ENCODE measurements around the gene PLCB1.
A peak's percentile ranks its signal among the peaks of the same experiment; 100 is the strongest.

PLCB1 gene

GRCh38 chr20:8658103-8658502 lies 526.0 kb downstream of the PLCB1 start:
- TF ChIP-seq MAX (IDR thresholded peaks at IDR 0.05; ENCODE audit: low read depth, low read length) (no peak), MYC (IDR thresholded peaks at IDR 0.05; ENCODE audit: low read depth, low read length) (no peak), CTCF (IDR thresholded peaks at IDR 0.05; ENCODE audit: low read depth, low read length) (no peak), POLR2A (IDR thresholded peaks at IDR 0.05; ENCODE audit: extremely low read depth, insufficient read length) (no peak)
- DNase-seq (ENCODE audit: low read depth), result peak; percentile 67
- no peak overlapping the region for H3K4me3 ChIP-seq (ENCODE audit: low read depth, low read length)

- peak; percentile 26 for DNase-seq (ENCODE audit: low read depth)
- H3K4me3 ChIP-seq (ENCODE audit: low read depth, low read length), result no peak overlapping the region
- TF ChIP-seq CTCF (IDR thresholded peaks at IDR 0.05; ENCODE audit: low read depth, low read length) (no peak), POLR2A (IDR thresholded peaks at IDR 0.05; ENCODE audit: extremely low read depth, insufficient read length) (no peak), MYC (IDR thresholded peaks at IDR 0.05; ENCODE audit: low read depth, low read length) (no peak), MAX (IDR thresholded peaks at IDR 0.05; ENCODE audit: low read depth, low read length) (no peak)
Measured at GRCh38 chr20:8661229-8661952, 529.3 kb downstream of the PLCB1 start.

GRCh38 chr20:8662433-8662954 lies 530.4 kb downstream of the PLCB1 start:
- TF ChIP-seq MYC (IDR thresholded peaks at IDR 0.05; ENCODE audit: low read depth, low read length) (no peak), POLR2A (IDR thresholded peaks at IDR 0.05; ENCODE audit: extremely low read depth, insufficient read length) (no peak), CTCF (IDR thresholded peaks at IDR 0.05; ENCODE audit: low read depth, low read length) (no peak), MAX (IDR thresholded peaks at IDR 0.05; ENCODE audit: low read depth, low read length) (no peak)
- no peak overlapping the region for H3K4me3 ChIP-seq (ENCODE audit: low read depth, low read length)
- DNase-seq (ENCODE audit: low read depth), result peak; percentile 35

- no peak overlapping the region for H3K4me3 ChIP-seq (ENCODE audit: low read depth, low read length)
- no peak for DNase-seq (ENCODE audit: low read depth)
- TF ChIP-seq MYC (IDR thresholded peaks at IDR 0.05; ENCODE audit: low read depth, low read length) (no peak), POLR2A (IDR thresholded peaks at IDR 0.05; ENCODE audit: extremely low read depth, insufficient read length) (no peak), MAX (IDR thresholded peaks at IDR 0.05; ENCODE audit: low read depth, low read length) (no peak), CTCF (IDR thresholded peaks at IDR 0.05; ENCODE audit: low read depth, low read length) (no peak)
Measured at GRCh38 chr20:8663424-8663823, 531.4 kb downstream of the PLCB1 start.

- no peak overlapping the region for H3K4me3 ChIP-seq (ENCODE audit: low read depth, low read length)
- TF ChIP-seq CTCF (IDR thresholded peaks at IDR 0.05; ENCODE audit: low read depth, low read length) (peak; percentile 25), POLR2A (IDR thresholded peaks at IDR 0.05; ENCODE audit: extremely low read depth, insufficient read length) (no peak)
- peak; percentile 11 for DNase-seq (ENCODE audit: low read depth)
Measured at GRCh38 chr20:8664778-8665177, 532.7 kb downstream of the PLCB1 start.
